ENCODE data around the gene MAEL. TPM values are rescaled to one million over a fixed set of nuclear protein-coding genes. Genes with fewer than 3 reads are reported as not detected.

Gene MAEL
- 1 to 10 TPM; 1.4 to 3.2 (median 2.4) TPM for polyA plus RNA-seq (ENCODE audit: insufficient read length in 4 of 4)

GRCh38 chr1:166988974-166989515 lies at the start of gene MAEL:
MAEL (plus strand) TSS chr1:166989280; CDS start chr1:166989353, 73 bp downstream.
- DNase-seq (ENCODE audit: low read depth in 4 of 4, low spot score in 3 of 4): no peak

- DNase-seq (ENCODE audit: low read depth in 4 of 4, low spot score in 3 of 4): no peak
Measured at GRCh38 chr1:166939741-166940375, 49.2 kb upstream of the MAEL start.

- no peak for DNase-seq (ENCODE audit: low read depth in 4 of 4, low spot score in 3 of 4)
Measured at GRCh38 chr1:166944186-166944967, 44.7 kb upstream of the MAEL start.

- DNase-seq (ENCODE audit: low read depth in 4 of 4, low spot score in 3 of 4): peak; percentile 55 to 74 (median 68)
Measured at GRCh38 chr1:166947398-166948043, 41.6 kb upstream of the MAEL start.

- no peak for DNase-seq (ENCODE audit: low read depth in 4 of 4, low spot score in 3 of 4)
Measured at GRCh38 chr1:166948856-166949350, 40.2 kb upstream of the MAEL start.

GRCh38 chr1:166950156-166950555 lies 38.9 kb upstream of the MAEL start:
- DNase-seq (ENCODE audit: low read depth in 4 of 4, low spot score in 3 of 4): no peak

GRCh38 chr1:166951050-166951449 lies 38.0 kb upstream of the MAEL start:
- DNase-seq (ENCODE audit: low read depth in 4 of 4, low spot score in 3 of 4): no peak

GRCh38 chr1:166952002-166952746 lies 36.9 kb upstream of the MAEL start:
- DNase-seq (ENCODE audit: low read depth in 4 of 4, low spot score in 3 of 4): no peak

GRCh38 chr1:166953491-166953890 lies 35.6 kb upstream of the MAEL start:
- DNase-seq (ENCODE audit: low read depth in 4 of 4, low spot score in 3 of 4): no peak

- DNase-seq (ENCODE audit: low read depth in 4 of 4, low spot score in 3 of 4): no peak
Measured at GRCh38 chr1:166956057-166956850, 32.8 kb upstream of the MAEL start.

- no peak for DNase-seq (ENCODE audit: low read depth in 4 of 4, low spot score in 3 of 4)
Measured at GRCh38 chr1:166956872-166957271, 32.2 kb upstream of the MAEL start.

GRCh38 chr1:166960858-166961474 lies 28.1 kb upstream of the MAEL start:
- DNase-seq (ENCODE audit: low read depth in 4 of 4, low spot score in 3 of 4): no peak

GRCh38 chr1:166969074-166969677 lies 19.9 kb upstream of the MAEL start:
- DNase-seq (ENCODE audit: low read depth in 4 of 4, low spot score in 3 of 4): no peak

GRCh38 chr1:166971252-166971651 lies 17.8 kb upstream of the MAEL start:
- no peak for DNase-seq (ENCODE audit: low read depth in 4 of 4, low spot score in 3 of 4)

- no peak for DNase-seq (ENCODE audit: low read depth in 4 of 4, low spot score in 3 of 4)
Measured at GRCh38 chr1:166972193-166972592, 16.9 kb upstream of the MAEL start.

- DNase-seq (ENCODE audit: low read depth in 4 of 4, low spot score in 3 of 4): no peak
Measured at GRCh38 chr1:166972826-166973225, 16.3 kb upstream of the MAEL start.

GRCh38 chr1:166974647-166975345 lies 14.3 kb upstream of the MAEL start:
- no peak for DNase-seq (ENCODE audit: low read depth in 4 of 4, low spot score in 3 of 4)

Measured in left renal pelvis (tissue), 4 donors.